CD4-positive, alpha-beta T cell (primary cell): ENCODE measurements around the gene TSPAN18. TPM values are rescaled to one million over a fixed set of nuclear protein-coding genes. Genes with fewer than 3 reads are reported as not detected.

Experiments used
- ATAC-seq: fragments of 200-7000 bp; cut with Tn5 transposase; one replicate; pipeline ENCODE4 v1.10.0; 2022; ENCODE audit warnings: mild to moderate bottlenecking; ENCODE audit not compliant: poor library complexity
- CTCF ChIA-PET: fragments of 350-600 bp; sonication (Branson Sonifier 250); formaldehyde crosslinking; loops from one replicate; lab custom pipeline; 2021; ENCODE audit warnings: antibody characterized with exemption, inconsistent platforms; lab: Charles Lee
- POLR2A ChIA-PET: fragments of 350-600 bp; sonication (Branson Sonifier 250); formaldehyde crosslinking; loops from one replicate; lab custom pipeline; 2021; ENCODE audit warnings: antibody characterized with exemption, inconsistent platforms; lab: Charles Lee
- DNase-seq, 14 experiments: peaks; one replicate each; pipeline ENCODE4 v3.0.0-alpha.2; 2013 to 2020; ENCODE audit warnings: mixed read lengths in 2 of 14
- H3K27ac ChIP-seq, 2 donors: one replicate each; pipeline versions ENCODE4 v1.5.1 to v1.7.0; 2013; ENCODE audit warnings: low read length in 2 of 2, low read depth in 1 of 2, mild to moderate bottlenecking in 1 of 2
- H3K27me3 ChIP-seq, 2 experiments: 1 replicate in 1 of 2; 2 replicates in 1 of 2; pipeline versions ENCODE4 v1.6.1 to v1.7.0; 2013; ENCODE audit warnings: low read length in 2 of 2, control low read depth in 1 of 2, mild to moderate bottlenecking in 1 of 2, moderate library complexity in 1 of 2; ENCODE audit not compliant: insufficient read depth in 2 of 2, control insufficient read depth in 1 of 2
- H3K36me3 ChIP-seq: one replicate; pipeline ENCODE4 v1.6.1; 2013; ENCODE audit warnings: low read length, control low read depth; ENCODE audit not compliant: insufficient read depth
- H3K4me1 ChIP-seq: one replicate; pipeline ENCODE4 v1.6.1; 2013; ENCODE audit warnings: low read length, control low read depth; ENCODE audit not compliant: insufficient read depth
- H3K4me3 ChIP-seq: one replicate; pipeline ENCODE4 v1.5.1; 2013; ENCODE audit warnings: mild to moderate bottlenecking, low read length, moderate library complexity
- H3K9me3 ChIP-seq, 2 experiments: 1 replicate in 1 of 2; 2 replicates in 1 of 2; pipeline versions ENCODE4 v1.6.1 to v1.7.0; 2013; ENCODE audit warnings: low read length in 2 of 2, mild to moderate bottlenecking in 2 of 2, control low read depth in 1 of 2, moderate library complexity in 1 of 2; ENCODE audit not compliant: control insufficient read depth in 1 of 2, insufficient read depth in 1 of 2
- H3K27ac Mint-ChIP-seq: one replicate; pipeline ENCODE4 v1.8.0; 2020; ENCODE audit warnings: mixed read lengths
- H3K27me3 Mint-ChIP-seq: one replicate; pipeline ENCODE4 v1.8.0; 2021; ENCODE audit warnings: mixed read lengths
- H3K36me3 Mint-ChIP-seq: one replicate; pipeline ENCODE4 v1.8.0; 2021; ENCODE audit warnings: low read depth, mixed read lengths
- H3K4me1 Mint-ChIP-seq: one replicate; pipeline ENCODE4 v1.8.0; 2021; ENCODE audit warnings: low read depth, mixed read lengths
- H3K4me3 Mint-ChIP-seq: one replicate; pipeline ENCODE4 v1.8.0; 2020; ENCODE audit warnings: mild to moderate bottlenecking, mixed read lengths
- H3K9me3 Mint-ChIP-seq: one replicate; pipeline ENCODE4 v1.8.0; 2020; ENCODE audit warnings: mixed read lengths
- CTCF ChIP-seq: fragments of 200-600 bp; IDR thresholded peaks from one replicate; pipeline ENCODE4 v1.8.0; 2022; ENCODE audit warnings: antibody characterized with exemption, mild to moderate bottlenecking
- intact Hi-C, 2 experiments: fragments of 100-400 bp; cut with DNase I in 1 of 2; cut with micrococcal nuclease in 1 of 2; formaldehyde crosslinking; loops; one replicate each; pipeline versions ENCODE4 v1.15.1 to v1.9.0; 2023 to 2025; cut with DNase I, micrococcal nuclease
- total RNA-seq, 174 experiments: library from RNA in 2 of 174; stranded (reverse) in 2 of 174; gene quantifications; one replicate each; pipeline ENCODE4 v1.2.3 and lab custom pipeline; 2021 to 2026

Gene TSPAN18
- total RNA-seq, 2 experiments from 2014 or later: 23.0 to 25.3 TPM

- CTCF ChIA-PET: no interaction called here
- Mint-ChIP-seq H3K9me3 (peaks cover 17% of the 10 kb centered on the region), H3K27ac (no peak overlapping the region), H3K4me1 (no peaks in the 10 kb centered on the region), H3K4me3 (no peak overlapping the region), H3K36me3 (peaks cover 29% of the 10 kb centered on the region), H3K27me3 (no peaks in the 10 kb centered on the region)
- ATAC-seq (no peak), DNase-seq (no peak)
- Histone ChIP-seq H3K9me3 (peaks cover 13 to 16% of the 10 kb centered on the region in 2 experiments), H3K4me1 (no peaks in the 10 kb centered on the region), H3K4me3 (no peak overlapping the region), H3K27me3 (no peaks in the 10 kb centered on the region), H3K36me3 (peaks cover 18% of the 10 kb centered on the region), H3K27ac (no peak overlapping the region)
- no peak for TF ChIP-seq CTCF
- POLR2A ChIA-PET: no interaction called here
- intact Hi-C loops: no loop called here
These were observed 122.2 kb downstream of the TSPAN18 start for GRCh38 chr11:44848963-44849350.

- Mint-ChIP-seq H3K27ac (no peak overlapping the region), H3K36me3 (peaks cover 25% of the 10 kb centered on the region), H3K9me3 (peaks cover 14% of the 10 kb centered on the region), H3K27me3 (no peaks in the 10 kb centered on the region), H3K4me3 (no peak overlapping the region), H3K4me1 (no peaks in the 10 kb centered on the region)
- no peak for TF ChIP-seq CTCF
- Histone ChIP-seq H3K9me3 (peaks cover 13 to 16% of the 10 kb centered on the region in 2 experiments), H3K27me3 (no peaks in the 10 kb centered on the region), H3K27ac (no peak overlapping the region), H3K4me1 (no peaks in the 10 kb centered on the region), H3K4me3 (no peak overlapping the region), H3K36me3 (peaks cover 18% of the 10 kb centered on the region)
- POLR2A ChIA-PET: no interaction called here
- ATAC-seq: no peak
- intact Hi-C loops: no loop called here
- no peak for DNase-seq
- CTCF ChIA-PET: no interaction called here
These were observed 122.7 kb downstream of the TSPAN18 start for GRCh38 chr11:44849424-44849823.

GRCh38 chr11:44849922-44850321 lies 123.2 kb downstream of the TSPAN18 start:
- ChIA-PET POLR2A (no interaction called here), CTCF (no interaction called here)
- H3K4me3 ChIP-seq: no peak overlapping the region
- H3K27ac ChIP-seq: no peak overlapping the region
- DNase-seq: no peak
- ATAC-seq: no peak
- H3K4me1 ChIP-seq: no peaks in the 10 kb centered on the region
- no peaks in the 10 kb centered on the region for H3K27me3 ChIP-seq
- Mint-ChIP-seq H3K36me3 (peaks cover 20% of the 10 kb centered on the region), H3K4me1 (no peaks in the 10 kb centered on the region), H3K27me3 (no peaks in the 10 kb centered on the region), H3K9me3 (peaks cover 10% of the 10 kb centered on the region), H3K27ac (no peak overlapping the region), H3K4me3 (no peak overlapping the region)
- H3K36me3 ChIP-seq: peaks cover 18% of the 10 kb centered on the region
- peaks cover 13 to 16% of the 10 kb centered on the region in 2 experiments for H3K9me3 ChIP-seq
- intact Hi-C loops: no loop called here
- no peak for TF ChIP-seq CTCF
